ENCODE results near the gene ZNF695. TPM values are rescaled to one million over a fixed set of nuclear protein-coding genes. Genes with fewer than 3 reads are reported as not detected.
A peak's percentile ranks its signal among the peaks of the same experiment; 100 is the strongest.

The ZNF695 gene
- total and polyA plus RNA-seq, 9 of the 15 experiments (the other 6 are each of a cell fraction or from before 2014, with no cell fraction given): 8.7 to 15.2 (median 10.9) TPM

- TF ChIP-seq CREBBP (IDR thresholded peaks at IDR 0.05; ENCODE audit: low read depth, low read length) (no peak), NR2C2 (CRISPR knock-in tag; IDR thresholded peaks at IDR 0.05) (no peak), NR2C2 (tag; IDR thresholded peaks at IDR 0.05) (peak; percentile 21; the same call in 1 of the 2 replicates), HBP1 (CRISPR knock-in tag; IDR thresholded peaks at IDR 0.05) (no peak), TEAD1 (CRISPR knock-in tag; IDR thresholded peaks at IDR 0.05) (no peak), HNRNPH1 (optimal IDR thresholded peaks at IDR 0.05; ENCODE audit: low read depth, low read length) (no peak), SIRT6 (IDR thresholded peaks at IDR 0.05; ENCODE audit: low read depth, low read length) (no peak), SAFB2 (IDR thresholded peaks at IDR 0.05; ENCODE audit: borderline replicate concordance, low read depth, low read length, severe bottlenecking) (no peak), ATF1 (CRISPR knock-in tag; IDR thresholded peaks at IDR 0.05) (no peak), ATF1 (tag; IDR thresholded peaks at IDR 0.05) (peak; percentile 45), CHD2 (IDR thresholded peaks at IDR 0.05; ENCODE audit: low read depth, low read length) (peak; percentile 76), SRF (CRISPR knock-in tag; IDR thresholded peaks at IDR 0.05) (no peak), ZNF239 (CRISPR knock-in tag; IDR thresholded peaks at IDR 0.05) (no peak), ZNF140 (CRISPR knock-in tag; IDR thresholded peaks at IDR 0.05) (no peak)
- TF ChIP-seq, protein P1, sequence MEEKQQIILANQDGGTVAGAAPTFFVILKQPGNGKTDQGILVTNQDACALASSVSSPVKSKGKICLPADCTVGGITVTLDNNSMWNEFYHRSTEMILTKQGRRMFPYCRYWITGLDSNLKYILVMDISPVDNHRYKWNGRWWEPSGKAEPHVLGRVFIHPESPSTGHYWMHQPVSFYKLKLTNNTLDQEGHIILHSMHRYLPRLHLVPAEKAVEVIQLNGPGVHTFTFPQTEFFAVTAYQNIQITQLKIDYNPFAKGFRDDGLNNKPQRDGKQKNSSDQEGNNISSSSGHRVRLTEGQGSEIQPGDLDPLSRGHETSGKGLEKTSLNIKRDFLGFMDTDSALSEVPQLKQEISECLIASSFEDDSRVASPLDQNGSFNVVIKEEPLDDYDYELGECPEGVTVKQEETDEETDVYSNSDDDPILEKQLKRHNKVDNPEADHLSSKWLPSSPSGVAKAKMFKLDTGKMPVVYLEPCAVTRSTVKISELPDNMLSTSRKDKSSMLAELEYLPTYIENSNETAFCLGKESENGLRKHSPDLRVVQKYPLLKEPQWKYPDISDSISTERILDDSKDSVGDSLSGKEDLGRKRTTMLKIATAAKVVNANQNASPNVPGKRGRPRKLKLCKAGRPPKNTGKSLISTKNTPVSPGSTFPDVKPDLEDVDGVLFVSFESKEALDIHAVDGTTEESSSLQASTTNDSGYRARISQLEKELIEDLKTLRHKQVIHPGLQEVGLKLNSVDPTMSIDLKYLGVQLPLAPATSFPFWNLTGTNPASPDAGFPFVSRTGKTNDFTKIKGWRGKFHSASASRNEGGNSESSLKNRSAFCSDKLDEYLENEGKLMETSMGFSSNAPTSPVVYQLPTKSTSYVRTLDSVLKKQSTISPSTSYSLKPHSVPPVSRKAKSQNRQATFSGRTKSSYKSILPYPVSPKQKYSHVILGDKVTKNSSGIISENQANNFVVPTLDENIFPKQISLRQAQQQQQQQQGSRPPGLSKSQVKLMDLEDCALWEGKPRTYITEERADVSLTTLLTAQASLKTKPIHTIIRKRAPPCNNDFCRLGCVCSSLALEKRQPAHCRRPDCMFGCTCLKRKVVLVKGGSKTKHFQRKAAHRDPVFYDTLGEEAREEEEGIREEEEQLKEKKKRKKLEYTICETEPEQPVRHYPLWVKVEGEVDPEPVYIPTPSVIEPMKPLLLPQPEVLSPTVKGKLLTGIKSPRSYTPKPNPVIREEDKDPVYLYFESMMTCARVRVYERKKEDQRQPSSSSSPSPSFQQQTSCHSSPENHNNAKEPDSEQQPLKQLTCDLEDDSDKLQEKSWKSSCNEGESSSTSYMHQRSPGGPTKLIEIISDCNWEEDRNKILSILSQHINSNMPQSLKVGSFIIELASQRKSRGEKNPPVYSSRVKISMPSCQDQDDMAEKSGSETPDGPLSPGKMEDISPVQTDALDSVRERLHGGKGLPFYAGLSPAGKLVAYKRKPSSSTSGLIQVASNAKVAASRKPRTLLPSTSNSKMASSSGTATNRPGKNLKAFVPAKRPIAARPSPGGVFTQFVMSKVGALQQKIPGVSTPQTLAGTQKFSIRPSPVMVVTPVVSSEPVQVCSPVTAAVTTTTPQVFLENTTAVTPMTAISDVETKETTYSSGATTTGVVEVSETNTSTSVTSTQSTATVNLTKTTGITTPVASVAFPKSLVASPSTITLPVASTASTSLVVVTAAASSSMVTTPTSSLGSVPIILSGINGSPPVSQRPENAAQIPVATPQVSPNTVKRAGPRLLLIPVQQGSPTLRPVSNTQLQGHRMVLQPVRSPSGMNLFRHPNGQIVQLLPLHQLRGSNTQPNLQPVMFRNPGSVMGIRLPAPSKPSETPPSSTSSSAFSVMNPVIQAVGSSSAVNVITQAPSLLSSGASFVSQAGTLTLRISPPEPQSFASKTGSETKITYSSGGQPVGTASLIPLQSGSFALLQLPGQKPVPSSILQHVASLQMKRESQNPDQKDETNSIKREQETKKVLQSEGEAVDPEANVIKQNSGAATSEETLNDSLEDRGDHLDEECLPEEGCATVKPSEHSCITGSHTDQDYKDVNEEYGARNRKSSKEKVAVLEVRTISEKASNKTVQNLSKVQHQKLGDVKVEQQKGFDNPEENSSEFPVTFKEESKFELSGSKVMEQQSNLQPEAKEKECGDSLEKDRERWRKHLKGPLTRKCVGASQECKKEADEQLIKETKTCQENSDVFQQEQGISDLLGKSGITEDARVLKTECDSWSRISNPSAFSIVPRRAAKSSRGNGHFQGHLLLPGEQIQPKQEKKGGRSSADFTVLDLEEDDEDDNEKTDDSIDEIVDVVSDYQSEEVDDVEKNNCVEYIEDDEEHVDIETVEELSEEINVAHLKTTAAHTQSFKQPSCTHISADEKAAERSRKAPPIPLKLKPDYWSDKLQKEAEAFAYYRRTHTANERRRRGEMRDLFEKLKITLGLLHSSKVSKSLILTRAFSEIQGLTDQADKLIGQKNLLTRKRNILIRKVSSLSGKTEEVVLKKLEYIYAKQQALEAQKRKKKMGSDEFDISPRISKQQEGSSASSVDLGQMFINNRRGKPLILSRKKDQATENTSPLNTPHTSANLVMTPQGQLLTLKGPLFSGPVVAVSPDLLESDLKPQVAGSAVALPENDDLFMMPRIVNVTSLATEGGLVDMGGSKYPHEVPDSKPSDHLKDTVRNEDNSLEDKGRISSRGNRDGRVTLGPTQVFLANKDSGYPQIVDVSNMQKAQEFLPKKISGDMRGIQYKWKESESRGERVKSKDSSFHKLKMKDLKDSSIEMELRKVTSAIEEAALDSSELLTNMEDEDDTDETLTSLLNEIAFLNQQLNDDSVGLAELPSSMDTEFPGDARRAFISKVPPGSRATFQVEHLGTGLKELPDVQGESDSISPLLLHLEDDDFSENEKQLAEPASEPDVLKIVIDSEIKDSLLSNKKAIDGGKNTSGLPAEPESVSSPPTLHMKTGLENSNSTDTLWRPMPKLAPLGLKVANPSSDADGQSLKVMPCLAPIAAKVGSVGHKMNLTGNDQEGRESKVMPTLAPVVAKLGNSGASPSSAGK (IDR thresholded peaks at IDR 0.05): peak; percentile 48; the same call in 1 of the 2 replicates
Measured at GRCh38 chr1:247007511-247008405, at the start of gene ZNF695 (continued).

Data from K562 (cell line).